Neutrophil (primary cell): ENCODE measurements around the gene INTS15.

Source experiments
- H3K27ac ChIP-seq: fragments of 200-600 bp; sonication (generic); 2 replicates; pipeline ENCODE4 v1.5.1; 2016; ENCODE audit warnings: mild to moderate bottlenecking, moderate library complexity
- H3K27me3 ChIP-seq: fragments of 200-600 bp; sonication (generic); 2 replicates; pipeline ENCODE4 v1.6.0; 2016; ENCODE audit warnings: mild to moderate bottlenecking
- H3K36me3 ChIP-seq: fragments of 200-600 bp; sonication (generic); 2 replicates; pipeline ENCODE4 v1.5.1; 2017
- H3K4me1 ChIP-seq, 2 experiments: fragments of 200-600 bp in 1 of 2; sonication (generic) in 1 of 2; 1 replicate in 1 of 2; 2 replicates in 1 of 2; pipeline versions ENCODE4 v1.5.1 to v1.6.1; 2013 to 2016; ENCODE audit warnings: low read depth in 1 of 2, low read length in 1 of 2, mild to moderate bottlenecking in 1 of 2, moderate library complexity in 1 of 2; ENCODE audit not compliant: control insufficient read depth in 1 of 2, insufficient read depth in 1 of 2
- H3K4me3 ChIP-seq, 2 experiments: fragments of 200-600 bp in 1 of 2; sonication (generic) in 1 of 2; 1 replicate in 1 of 2; 2 replicates in 1 of 2; pipeline ENCODE4 v1.5.1; 2013 to 2016; ENCODE audit warnings: low read depth in 1 of 2, low read length in 1 of 2, mild to moderate bottlenecking in 1 of 2, moderate library complexity in 1 of 2
- H3K9me3 ChIP-seq: fragments of 200-600 bp; sonication (generic); 2 replicates; pipeline ENCODE4 v1.5.1; 2016
- CTCF ChIP-seq: fragments of 200-600 bp; sonication (generic); IDR thresholded peaks from 2 replicates; pipeline ENCODE4 v1.5.1; 2016; ENCODE audit warnings: antibody characterized with exemption

The INTS15 gene

GRCh38 chr7:6639627-6640026, 49.8 kb downstream of the INTS15 start:
- no peak for TF ChIP-seq CTCF
- Histone ChIP-seq H3K36me3 (peaks cover 51% of the 10 kb centered on the region), H3K9me3 (no peaks in the 10 kb centered on the region), H3K27ac (peak overlapping the region; percentile 39), H3K4me3 (no peak overlapping the region), H3K27me3 (no peaks in the 10 kb centered on the region), H3K4me1 (peaks cover 34% of the 10 kb centered on the region in 2 experiments)

DNA sequence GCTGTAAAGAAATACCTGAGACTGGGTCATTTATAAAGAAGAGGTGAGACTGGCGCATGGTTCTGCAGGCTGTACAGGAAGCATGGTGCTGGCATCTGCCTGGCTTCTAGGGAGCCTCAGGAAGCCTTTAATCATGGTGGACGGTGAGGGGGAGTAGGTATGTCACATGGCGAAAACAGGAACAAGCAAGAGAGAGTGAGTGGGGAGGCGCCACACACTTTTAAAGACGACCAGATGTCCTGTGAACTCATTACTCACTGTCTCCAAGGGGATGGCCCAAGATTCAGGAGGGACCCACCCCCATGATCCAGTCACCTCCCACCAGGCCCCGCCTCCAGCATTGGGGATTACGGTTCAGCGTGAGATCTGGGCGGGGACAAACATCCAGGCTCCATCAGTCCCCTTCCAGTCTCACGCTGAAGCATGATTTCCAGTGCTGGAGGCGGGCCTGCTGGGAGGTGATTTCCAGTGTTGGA, 50.5 kb downstream of the INTS15 start:
- peaks cover 58% of the 10 kb centered on the region for H3K36me3 ChIP-seq
- H3K27me3 ChIP-seq: no peaks in the 10 kb centered on the region
- H3K9me3 ChIP-seq: no peaks in the 10 kb centered on the region
- no peak overlapping the region for H3K4me3 ChIP-seq
- H3K4me1 ChIP-seq: peaks cover 30 to 32% of the 10 kb centered on the region in 2 experiments
- H3K27ac ChIP-seq: peak overlapping the region; percentile 39
- no peak for TF ChIP-seq CTCF

GRCh38 chr7:6641305-6642035, 51.6 kb downstream of the INTS15 start:
- H3K27me3 ChIP-seq: no peaks in the 10 kb centered on the region
- peaks cover 18 to 20% of the 10 kb centered on the region in 2 experiments for H3K4me1 ChIP-seq
- no peak for TF ChIP-seq CTCF
- no peaks in the 10 kb centered on the region for H3K9me3 ChIP-seq
- no peak overlapping the region for H3K27ac ChIP-seq
- no peak overlapping the region for H3K4me3 ChIP-seq
- H3K36me3 ChIP-seq: peaks cover 70% of the 10 kb centered on the region

DNA sequence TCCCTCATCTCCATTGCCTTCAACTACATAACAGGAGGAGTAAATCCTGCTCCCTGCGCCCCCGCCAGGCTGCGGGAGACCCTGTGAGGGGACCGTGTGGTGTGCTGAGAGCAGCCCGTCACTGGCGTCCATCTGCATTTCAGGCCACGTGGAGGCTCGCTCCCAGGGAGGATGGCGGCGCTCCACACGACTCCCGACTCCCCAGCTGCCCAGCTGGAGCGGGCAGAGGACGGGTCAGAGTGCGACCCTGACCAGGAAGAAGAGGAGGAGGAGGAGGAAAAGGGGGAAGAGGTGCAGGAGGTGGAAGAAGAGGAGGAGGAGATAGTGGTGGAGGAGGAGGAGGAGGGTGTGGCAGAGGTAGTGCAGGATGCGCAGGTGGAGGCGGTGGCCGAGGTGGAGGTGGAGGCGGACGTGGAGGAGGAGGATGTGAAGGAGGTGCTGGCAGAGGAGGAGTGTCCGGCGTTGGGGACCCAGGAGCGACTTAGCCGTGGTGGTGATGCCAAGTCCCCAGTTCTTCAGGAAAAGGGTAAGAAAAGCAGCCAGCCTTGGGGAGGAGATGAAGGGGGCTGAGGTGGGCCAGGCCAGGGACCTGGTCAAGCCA, 52.5 kb downstream of the INTS15 start:
- Histone ChIP-seq H3K27me3 (no peaks in the 10 kb centered on the region), H3K9me3 (no peaks in the 10 kb centered on the region), H3K4me1 (peaks cover 14 to 18% of the 10 kb centered on the region in 2 experiments), H3K36me3 (peaks cover 78% of the 10 kb centered on the region), H3K4me3 (no peak overlapping the region), H3K27ac (no peak overlapping the region)
- TF ChIP-seq CTCF: no peak

DNA sequence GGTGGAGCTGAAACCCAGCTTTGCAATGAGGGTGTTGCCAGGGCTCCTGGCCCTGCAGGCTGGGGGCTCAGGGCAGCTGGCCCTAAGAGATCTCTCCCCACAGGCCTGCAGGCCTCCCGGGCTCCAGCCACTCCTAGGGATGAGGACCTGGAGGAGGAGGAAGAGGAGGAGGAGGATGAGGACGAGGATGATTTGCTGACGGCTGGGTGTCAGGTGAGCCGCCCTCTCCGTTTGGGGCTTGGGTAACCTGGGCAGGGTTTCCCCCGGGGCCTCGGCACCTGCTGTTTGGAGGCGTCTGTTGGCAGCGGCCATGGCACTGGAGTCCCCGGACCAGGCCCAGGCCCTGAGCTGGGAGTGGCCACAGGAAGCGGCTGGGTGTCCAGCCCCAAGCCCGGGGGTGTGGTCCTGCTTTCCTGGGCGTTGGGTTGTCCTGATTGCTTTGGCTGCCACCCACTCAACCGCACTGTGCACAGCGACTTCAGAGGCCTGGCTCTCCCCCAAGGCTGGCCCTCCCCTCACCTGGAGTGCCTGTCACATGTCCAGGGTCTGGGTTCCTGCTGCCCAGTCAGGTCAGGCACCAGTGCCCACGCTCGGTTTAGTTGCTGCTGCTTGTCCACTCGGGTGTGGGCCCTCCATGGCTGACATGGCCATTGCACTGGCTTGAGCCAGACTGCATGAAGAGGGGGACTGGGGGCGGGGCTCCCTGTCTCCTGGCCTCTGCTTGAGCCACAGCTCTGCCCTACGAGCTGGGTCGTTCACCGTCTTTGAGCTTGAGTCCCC, 53.2 kb downstream of the INTS15 start:
- no peaks in the 10 kb centered on the region for H3K9me3 ChIP-seq
- H3K36me3 ChIP-seq: peaks cover 86% of the 10 kb centered on the region
- H3K4me3 ChIP-seq: no peak overlapping the region
- no peaks in the 10 kb centered on the region for H3K27me3 ChIP-seq
- peaks cover 9 to 14% of the 10 kb centered on the region in 2 experiments for H3K4me1 ChIP-seq
- no peak for TF ChIP-seq CTCF
- H3K27ac ChIP-seq: no peak overlapping the region
